RPMI7951 (cell line): ENCODE results near the gene NPC1. TPM values are rescaled to one million over a fixed set of nuclear protein-coding genes. Genes with fewer than 3 reads are reported as not detected.
"Not testable (repeated sequence)": the region's sequence is repeated elsewhere in the genome, so short reads cannot be mapped to it uniquely, and the experiment has no call there.

Source experiments
- DNase-seq: peaks from one replicate; pipeline ENCODE4 v3.0.0-alpha.2; 2012; ENCODE audit warnings: low read depth
- total RNA-seq: library from RNA; depleted of rRNA; stranded (reverse); fragments of >200 nt; shearing (Covaris generic); gene quantifications from 2 replicates; pipeline ENCODE4 v1.2.3, GENCODE V29; 2014; rRNA removed

Gene NPC1
- total RNA-seq = 17.3 and 17.9 TPM in 2 replicates

DNA sequence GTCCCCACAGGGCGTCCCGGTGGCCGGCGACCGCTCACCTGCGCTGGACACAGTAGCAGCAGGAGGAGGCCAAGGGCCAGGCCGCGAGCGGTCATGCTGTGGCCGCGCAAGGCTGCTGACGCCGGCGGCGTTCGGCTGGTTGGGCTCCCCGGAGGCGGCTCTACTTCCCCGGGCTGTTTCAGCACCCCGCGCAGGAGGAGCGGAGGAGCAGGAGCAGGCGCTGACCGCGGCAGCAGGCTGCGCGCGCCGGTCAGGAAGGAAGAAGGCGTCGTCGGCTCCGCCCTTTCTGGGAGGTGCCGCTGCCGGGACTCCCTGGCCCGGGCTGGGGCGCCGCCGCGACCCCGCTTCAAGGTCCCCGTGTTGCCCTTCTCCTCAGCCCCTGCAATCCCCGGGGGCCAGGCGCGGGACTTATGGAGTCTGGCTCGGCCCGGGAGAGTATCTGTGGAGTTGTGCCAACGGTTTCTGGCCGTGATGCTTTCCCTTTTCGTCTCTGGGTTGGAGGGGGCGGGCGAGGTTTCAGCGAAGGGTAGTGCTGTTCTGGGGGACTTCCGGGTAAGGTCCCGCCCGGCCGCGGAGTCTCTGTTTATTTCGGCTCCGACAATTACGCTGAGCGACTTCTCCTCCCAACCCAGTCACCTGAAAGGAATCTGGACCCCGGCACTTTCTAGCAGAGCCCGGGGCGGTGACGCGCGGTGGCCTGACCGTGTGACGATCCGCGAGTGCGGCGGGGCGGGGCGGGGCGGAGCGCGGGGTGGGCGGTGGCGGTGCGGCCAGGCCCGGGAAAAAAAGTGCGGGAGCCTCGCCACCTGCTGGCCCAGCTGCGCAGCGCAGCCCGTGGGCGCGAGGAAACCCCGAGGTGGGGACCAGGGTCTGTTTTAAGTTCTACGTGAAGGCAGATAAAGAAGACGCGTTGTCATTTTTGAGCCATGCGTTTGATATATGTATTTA, at the start of gene NPC1:
Gene NPC1, minus strand, starts transcription at position 258 of the 948 bp plus-strand sequence. Its CDS starts 163 bp downstream, at position 95.
- DNase-seq = peak; percentile 93

DNA sequence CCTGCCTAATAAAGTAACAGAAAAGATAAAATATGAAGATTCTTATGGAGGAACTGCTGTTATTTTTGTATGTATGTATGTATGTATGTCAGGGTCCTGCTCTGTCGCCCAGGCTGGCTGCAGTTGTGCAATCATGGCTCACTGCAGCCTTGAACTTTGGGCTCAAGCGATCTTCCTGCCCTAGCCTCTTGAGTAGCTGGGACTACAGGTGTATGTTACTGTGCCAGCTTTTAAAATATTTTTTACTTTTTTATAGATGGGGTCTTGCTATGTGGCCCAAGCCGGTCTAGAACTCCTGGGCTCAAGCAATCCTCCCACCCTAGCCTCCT, 49.7 kb upstream of the NPC1 start:
- no peak for DNase-seq

DNA sequence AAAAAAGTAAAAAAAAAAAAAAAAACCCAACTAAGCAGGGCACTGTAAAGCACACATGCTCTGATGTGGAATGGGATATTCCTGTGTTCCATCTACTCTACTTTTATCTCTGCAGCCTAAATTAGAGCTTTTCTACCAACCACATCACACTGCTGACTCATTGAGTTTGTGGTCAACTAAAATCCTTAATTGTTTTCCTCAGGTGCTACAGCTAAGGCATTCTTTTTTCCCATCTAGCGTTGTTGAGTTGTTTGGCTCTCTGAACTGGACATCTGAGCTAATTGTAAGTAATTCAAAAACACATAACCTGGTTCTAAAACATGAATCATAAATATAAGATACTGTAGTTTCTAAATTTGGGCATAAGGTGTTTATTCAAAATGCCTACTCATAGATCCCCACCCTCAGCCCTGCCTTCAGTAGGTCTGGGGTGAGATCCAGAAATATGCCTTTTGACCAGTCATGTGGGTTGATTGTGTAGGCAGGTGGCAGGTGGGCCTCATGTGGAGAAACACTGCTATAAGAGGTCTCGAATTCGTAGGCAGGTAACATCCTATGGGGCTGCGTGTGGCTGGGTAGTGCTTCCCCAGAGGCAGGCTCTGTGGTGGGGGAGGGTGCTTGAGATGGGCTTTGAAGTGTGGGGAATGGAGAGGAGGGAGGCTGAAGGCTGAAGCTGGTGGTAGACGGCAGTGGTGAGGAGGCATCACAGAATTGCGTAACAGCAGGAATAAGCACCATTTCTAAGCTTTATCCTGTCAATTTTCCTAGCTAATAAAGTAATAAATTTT, 49.2 kb upstream of the NPC1 start:
- DNase-seq = peak; percentile 78

GRCh38 chr18:23634692-23635091, 48.4 kb upstream of the NPC1 start:
- DNase-seq = peak; percentile 23

- no peak for DNase-seq
Measured at GRCh38 chr18:23632615-23633014, 46.3 kb upstream of the NPC1 start.

DNA sequence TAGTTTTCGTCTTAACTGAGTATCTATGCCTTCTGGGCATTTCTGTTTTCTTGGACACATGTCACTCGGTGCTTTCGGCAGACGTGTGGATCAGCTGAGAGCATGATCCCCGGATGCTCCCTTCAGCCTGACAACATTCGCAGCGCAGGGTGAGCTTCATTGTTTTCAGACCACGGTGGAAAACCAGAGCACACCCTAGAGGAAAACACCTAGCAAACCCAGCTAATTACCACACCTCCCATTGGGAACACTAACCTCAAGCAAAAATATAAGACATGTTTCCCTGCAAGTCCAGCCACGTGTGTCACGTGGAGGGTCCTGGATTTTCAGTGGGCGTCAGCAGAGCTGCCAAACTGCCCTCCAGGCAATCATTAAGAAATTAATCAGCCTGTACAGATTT, 45.4 kb upstream of the NPC1 start:
- DNase-seq = peak; percentile 36

GRCh38 chr18:23631312-23631711, 45.0 kb upstream of the NPC1 start:
- no peak for DNase-seq

DNA sequence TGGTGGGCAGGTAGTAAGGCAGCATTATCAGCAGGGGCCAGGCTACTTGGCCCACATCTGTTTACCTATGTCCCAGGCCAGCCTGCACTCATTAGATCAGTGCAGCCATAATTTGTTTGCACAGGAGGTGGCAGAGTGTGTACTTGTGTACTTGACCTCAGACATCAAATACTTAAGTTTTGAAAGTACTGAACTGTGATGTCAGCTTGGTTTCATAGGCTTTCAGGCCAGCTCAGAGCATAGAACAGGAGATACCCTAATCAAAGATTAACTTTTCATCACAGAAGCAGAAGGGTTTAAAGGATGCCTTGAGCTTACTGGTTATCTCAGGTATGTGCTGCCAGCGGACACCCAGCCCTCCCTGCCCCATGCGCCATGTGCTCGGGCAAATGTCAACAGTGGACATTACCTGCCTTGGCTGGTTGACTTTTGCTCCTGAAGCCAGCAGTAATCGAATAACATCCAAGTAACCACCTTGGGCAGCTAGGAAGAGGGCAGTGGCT, 43.2 kb upstream of the NPC1 start:
- no peak for DNase-seq

- peak; percentile 37 for DNase-seq
Measured at GRCh38 chr18:23627970-23628369, 41.7 kb upstream of the NPC1 start.

DNA sequence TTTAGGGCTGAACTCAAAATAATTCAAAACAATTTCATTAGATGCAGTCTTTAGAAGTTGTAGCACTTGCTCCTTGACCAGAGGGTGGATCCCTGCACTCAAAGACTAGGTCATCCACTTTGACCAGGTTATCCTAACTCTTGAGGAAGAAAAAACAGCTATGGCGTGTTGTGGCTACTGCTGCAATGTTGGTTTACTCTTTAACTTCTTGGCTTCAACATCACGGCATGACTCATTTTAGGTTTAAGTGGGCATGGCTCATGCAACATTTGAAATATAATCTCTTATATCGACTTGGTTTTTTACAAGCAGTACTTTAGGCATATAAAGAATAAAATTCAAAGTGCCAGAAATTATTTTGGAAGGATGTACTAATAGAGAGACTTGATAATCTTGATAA, 41.0 kb upstream of the NPC1 start:
- peak; percentile 81 for DNase-seq

- DNase-seq = peak; percentile 59
Measured at GRCh38 chr18:23626451-23627279, 40.4 kb upstream of the NPC1 start.

DNA sequence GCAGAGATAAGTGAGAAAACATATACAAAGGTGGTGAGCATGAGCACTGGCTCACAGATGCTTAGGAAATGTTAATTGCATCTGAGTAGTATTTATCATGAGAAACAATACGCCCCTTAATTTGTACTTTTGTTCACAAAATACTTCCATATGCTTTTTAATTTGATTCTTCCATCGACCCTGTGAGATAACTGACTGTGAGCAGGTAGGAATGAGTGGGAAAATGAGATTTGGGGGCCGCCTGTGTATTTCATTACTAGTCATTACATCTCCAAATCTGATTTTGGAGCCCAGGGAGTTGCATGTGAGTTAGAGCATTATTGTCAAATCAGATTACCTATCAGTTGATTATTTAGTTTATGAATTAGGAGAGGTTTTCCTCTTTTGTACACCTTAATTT, 36.7 kb upstream of the NPC1 start:
- DNase-seq = no peak

- peak; percentile 23 for DNase-seq
Measured at GRCh38 chr18:23619388-23619881, 33.1 kb upstream of the NPC1 start.

- no peak for DNase-seq
Measured at GRCh38 chr18:23618862-23619387, 32.6 kb upstream of the NPC1 start.

DNA sequence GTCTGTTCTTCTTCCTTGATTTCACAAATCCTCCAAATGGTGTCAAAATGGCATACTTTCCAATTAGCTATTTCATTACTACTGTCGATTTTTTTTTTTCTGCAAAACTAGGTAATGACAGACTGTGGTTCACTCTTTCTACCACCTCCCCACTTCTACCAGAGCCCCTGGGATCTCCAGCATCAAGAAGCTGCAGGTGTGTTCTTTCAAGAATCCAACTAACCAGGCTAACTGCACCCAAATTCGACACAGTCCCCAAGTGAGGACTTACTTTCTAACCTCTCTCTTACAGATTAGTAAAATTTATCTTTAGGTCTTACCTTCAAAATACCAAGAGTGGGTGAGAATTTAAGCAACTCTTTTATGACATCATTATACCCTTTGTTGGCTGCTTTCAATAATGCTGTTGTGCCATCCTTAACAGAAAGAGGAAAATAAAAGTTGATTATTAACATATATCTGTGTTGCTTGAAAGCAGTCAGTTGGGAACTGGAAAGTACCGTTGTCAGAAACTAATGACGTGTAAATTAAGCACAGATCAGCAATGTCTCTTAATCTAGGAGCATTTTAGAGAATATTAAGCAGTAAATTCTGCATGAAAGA, 31.2 kb upstream of the NPC1 start:
- no peak for DNase-seq

GRCh38 chr18:23616258-23616657, 30.0 kb upstream of the NPC1 start:
- no peak for DNase-seq

DNA sequence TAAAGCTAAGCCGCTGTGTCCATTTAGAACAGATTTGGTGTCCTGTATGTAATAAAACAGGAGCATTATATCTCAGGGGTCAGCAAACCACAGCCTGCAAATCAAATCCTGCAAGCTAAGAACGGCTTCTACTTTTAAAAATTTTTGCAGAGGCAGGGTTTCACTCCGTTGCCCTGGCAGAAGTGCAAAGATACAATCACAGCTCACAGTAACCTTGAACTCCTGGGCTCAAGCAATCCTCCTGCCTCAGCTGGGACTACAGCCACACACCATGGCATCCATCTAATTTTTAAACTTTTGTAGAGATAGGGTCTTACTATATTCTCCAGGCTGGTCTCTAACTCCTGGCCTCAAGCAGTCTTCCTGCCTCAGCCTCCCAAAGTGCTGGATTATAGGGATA, 28.6 kb upstream of the NPC1 start:
- no peak for DNase-seq

DNA sequence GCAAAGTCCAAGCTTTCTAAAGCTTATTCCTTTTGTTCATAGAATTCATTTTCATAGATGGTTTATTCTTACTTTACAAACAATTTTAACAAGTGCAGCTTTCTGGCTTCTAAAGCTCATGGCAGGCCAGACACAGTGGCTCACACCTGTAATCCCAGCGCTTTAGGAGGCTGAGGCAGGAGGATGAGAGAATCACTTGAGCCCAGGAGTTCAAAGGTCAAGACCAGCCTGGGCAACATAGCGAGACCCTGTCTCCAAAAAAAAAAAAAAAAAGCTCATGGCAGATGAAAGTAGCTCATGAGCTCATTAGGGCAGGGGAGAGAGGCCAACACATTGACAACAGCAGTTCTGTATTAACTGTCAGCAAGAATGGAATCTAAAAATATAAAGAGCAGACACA, 28.1 kb upstream of the NPC1 start:
- DNase-seq = no peak

DNA sequence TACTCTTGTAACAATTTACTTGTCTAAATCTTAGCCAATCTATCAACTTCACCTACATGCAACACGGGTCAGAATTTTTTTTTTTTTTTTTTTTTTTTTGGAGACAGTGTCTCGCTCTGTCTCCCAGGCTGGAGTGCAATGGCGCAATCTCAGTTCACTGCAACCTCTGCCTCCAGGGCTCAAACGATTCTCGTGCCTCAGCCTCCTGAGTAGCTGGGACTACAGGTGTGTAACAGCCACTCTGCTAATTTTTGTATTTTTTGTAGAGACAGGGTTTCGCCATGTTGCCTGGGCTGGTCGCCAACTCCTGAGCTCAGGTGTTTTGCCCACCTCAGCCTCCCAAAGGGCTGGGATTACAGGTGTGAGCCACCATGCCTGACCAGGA, 26.8 kb upstream of the NPC1 start:
- not testable (repeated sequence) for DNase-seq

GRCh38 chr18:23612434-23613090, 26.3 kb upstream of the NPC1 start:
- no peak for DNase-seq
